Measurements from ENCODE around the gene TP53BP2.
"Not testable (repeated sequence)": the region's sequence is repeated elsewhere in the genome, so short reads cannot be mapped to it uniquely, and the experiment has no call there.

TP53BP2 gene

GRCh38 chr1:223827193-223827663 is 18.5 kb downstream of the TP53BP2 start:
- no peak for FAIRE-seq

DNA sequence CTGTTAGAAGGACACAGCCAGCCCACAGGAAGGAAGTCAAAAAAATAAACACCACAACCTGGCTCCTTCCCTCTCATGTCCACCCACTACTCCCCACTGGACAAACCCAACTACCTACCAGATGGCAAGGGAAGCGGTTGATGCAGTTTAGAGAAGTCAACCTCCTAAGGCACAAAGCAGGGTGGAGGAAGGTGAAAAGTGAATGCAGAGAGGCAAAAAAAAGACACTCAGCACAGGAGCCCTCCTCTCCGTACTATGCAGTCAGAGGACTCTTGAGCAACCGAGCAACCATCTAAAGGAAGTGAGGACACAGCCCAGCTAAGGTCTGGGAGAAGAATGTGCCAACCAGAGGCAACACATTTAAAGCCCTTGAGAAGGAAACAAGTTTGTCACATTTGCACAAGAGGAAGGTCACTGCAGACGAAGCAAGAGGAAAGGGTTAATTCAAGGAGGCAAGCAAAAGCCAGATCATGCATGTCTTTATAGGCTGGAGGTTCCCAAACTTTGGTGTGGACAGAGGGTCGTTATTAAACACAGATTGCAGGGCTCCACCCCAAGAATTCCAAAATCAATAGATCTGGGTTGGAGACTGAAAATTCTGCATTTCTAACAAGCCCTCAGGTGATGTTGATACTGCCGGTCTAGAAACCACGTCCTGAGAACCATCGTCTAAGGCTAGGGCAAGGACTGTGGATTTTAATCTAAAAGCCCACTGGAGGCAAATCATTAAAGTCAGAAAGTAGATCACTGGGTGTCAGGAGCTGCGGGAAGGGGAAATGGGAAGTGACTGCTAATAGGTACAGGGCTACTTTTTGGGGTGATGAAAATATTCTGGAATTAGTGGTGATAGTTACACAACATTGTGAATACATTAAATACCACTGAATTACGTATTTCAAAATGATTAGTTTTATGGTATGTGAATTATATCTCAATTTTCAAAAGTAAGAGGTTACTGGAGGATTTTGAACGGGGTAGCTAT is 19.7 kb downstream of the TP53BP2 start:
- FAIRE-seq = no peak

DNA sequence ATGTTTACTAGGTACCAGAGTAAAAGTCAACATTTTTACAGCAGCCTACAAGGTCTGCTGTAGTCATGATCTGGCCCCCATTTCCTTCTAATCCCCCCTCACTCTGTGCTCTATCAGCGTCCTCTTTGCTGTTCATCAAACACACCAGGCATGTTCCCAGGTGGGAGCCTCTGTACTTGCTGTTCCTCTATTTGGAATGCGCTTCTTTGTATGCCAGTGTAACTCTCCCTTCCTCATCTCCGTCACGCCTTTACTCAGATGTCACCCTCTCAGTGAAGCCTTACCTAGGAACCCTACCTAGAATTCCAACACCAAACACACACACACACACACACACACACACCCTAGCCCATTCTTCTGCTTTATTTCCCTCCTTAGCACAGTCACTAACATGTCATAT is 21.0 kb downstream of the TP53BP2 start:
- FAIRE-seq = no peak

GRCh38 chr1:223824287-223824686 is 21.5 kb downstream of the TP53BP2 start:
- FAIRE-seq = no peak

DNA sequence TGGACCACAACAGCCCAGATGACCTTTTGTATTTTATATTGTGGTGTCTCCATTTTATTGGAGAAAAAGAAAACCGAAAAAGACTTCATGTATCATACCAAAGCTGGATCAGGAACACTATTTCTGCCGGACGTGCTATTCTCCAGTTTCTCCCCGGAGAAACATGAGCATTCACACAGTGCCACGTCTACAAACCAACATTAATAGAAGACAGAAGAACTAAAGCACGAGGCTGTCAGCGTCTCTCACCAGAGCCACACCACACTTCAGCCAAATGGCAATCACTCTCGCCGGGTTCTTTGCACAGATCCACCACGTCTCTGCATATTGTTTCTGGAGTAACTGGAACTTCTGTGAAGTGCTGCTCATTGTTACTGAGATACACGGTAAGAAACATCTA is 24.8 kb downstream of the TP53BP2 start:
- FAIRE-seq = no peak

DNA sequence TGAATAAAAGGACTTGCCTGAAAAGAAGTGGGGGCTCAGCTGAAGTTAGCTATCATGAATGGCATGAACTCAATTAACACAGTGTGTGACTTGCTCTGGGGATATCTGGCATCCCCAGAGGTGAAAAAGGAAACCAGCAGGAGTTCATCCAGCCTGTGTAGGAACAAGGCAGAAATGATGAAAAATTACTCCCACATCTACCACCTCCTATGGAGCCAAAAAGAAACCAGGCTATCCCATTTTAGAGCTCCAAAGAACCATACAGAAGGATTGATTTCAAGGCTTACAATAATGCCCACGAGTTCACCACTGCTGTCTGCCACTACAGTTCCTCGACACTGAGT is 25.3 kb downstream of the TP53BP2 start:
- FAIRE-seq = no peak

DNA sequence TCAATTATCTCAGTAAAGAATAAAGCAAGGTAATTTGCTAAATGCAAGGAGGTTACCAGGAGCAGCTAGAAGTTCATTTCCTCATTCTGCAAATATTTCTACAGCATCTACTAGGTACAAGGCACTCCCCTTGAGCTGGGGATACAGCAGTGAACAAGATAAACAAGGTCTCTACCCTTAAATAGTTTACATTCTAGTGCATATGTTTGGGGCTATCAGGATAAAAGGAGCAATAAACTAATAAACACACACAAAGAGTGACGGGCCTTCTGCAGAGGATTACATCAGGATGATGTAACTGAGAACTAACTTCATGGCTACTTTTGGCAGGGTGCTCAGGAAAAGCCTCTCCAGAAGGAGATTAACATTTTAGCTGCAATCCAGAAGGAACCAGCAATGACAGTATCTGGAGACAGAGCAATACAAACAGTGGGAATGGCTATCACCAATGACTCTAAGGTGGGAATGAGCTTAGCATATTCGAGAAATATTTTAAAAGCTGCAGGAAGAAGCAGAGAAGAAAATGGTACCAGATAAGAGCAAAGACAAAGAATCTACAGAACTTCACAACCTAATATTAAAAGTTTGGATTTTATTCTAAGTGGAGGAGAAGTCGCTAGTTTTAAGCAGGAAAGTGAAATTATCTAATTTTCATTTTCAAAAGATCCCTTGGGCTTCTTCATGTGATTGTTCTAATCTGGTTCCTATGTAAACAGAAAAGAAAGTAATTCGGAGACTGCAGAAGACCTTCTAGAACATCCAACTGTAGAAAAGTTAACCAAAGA is 25.8 kb downstream of the TP53BP2 start:
- FAIRE-seq = no peak

DNA sequence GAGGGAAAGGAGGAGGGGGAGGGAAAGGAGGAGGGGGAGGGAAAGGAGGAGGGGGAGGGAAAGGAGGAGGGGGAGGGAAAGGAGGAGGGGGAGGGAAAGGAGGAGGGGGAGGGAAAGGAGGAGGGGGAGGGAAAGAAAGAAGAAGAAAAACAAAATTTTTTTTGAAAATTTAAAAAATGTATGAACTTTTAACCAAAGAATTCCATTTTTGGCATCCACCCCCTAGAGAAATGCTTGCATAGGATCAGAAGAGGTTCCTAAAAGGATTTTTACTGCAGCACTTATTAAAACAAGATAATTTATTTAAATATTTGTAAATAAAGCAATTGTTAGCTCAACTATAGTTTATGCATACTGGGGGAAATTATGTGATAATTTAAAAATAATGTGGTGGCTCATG is 28.5 kb downstream of the TP53BP2 start:
- not testable (repeated sequence) for FAIRE-seq

DNA sequence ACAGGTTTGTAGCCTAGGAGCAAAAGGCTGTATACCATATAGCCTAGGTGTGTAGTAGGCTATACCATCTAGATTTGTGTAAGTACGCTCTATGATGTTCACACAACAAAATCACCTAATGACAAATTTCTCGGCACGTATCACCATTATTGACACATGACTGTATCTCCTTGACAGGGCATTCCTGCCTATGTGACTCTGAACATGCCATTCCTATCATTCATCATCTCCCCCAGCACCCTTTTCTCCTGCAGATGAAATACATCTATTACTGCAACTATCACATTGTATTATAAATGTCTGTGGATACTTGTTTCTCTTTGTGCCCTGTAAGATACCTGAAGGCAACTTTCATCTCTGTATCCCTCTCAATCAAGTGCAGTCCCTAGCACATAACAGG is 29.9 kb downstream of the TP53BP2 start:
- FAIRE-seq = no peak

DNA sequence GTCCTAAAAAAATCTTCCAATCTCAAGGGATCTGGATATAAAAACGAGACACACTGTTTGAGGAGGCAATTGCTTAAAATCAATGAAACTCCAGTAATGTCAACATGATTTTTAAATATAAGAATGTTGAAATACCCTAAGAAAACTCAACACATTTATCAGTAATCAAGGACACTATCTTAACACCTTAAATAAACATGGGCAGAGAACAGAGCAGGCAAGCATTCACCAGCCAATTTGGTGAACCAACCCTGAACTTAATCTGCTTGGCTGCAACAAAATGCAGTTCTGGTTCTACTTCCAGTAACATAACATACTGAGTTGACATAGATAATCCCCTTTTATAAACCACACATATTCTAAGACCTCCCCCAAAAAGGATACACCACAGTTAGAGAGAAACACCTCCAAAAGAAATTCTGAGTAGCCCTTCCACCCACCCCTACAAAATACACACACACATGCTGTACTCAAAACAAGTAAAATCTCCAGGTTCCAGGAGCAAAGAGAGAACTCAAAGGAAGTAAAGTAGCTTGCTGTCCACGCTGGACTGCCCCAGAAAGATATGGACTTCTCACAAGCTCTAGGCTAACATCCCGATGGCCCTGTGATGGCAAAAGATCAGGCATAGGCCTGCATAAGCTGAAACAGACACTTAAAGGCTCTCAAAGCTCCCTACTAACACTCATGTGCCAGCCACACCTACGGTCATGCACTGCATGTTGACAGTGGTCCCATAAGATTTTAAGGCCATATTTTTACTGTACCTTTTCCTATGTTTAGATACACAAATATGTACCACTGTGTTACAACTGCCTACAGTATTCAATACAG is 30.5 kb downstream of the TP53BP2 start:
- FAIRE-seq = no peak

- FAIRE-seq = no peak
Observed at GRCh38 chr1:223813645-223814044, 32.1 kb downstream of the TP53BP2 start.

- peak; percentile 44 for FAIRE-seq
Observed at GRCh38 chr1:223811634-223812101, 34.1 kb downstream of the TP53BP2 start.

DNA sequence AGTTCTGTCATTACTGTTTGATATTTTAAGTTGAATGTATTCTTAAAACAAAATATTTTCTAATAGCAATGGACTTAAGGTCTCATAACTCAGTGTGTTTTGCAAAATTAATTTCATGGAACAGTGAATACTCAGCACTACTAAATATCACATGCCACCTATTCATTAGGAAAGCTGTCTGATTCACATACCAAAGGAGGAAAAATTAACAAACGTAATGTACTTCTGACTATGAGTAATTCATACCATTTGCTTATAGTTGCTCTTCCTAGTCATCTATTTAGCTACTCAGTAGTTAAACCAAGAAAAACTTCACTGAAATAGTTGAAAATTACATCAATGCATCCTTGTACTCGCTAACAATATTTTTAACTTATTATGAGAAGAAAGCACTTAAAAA is 35.2 kb downstream of the TP53BP2 start:
- no peak for FAIRE-seq

- FAIRE-seq = not testable (repeated sequence)
Observed at GRCh38 chr1:223809905-223810304, 35.8 kb downstream of the TP53BP2 start.

- no peak for FAIRE-seq
Observed at GRCh38 chr1:223803211-223803610, 42.5 kb downstream of the TP53BP2 start.

DNA sequence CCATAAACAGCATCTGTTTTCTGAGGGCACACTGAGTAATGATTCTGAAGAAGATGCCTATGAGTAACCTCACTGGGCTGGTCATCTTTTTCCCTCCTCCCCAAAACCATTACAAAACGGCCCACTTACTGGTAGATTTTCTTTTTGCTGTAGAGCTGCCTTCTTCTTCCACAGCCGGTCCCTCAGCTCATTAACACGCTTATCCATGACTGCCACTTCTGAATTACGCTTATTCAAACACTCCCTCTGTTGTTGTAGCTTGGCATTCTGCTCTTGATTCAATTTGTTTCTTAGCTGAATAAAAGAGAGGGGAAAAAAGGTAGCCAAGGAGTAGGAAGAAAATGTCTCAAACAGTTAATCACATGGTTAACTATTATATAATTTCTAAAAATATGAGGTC is 43.1 kb downstream of the TP53BP2 start:
- no peak for FAIRE-seq

GRCh38 chr1:223802032-223802431 is 43.7 kb downstream of the TP53BP2 start:
- FAIRE-seq = no peak

DNA sequence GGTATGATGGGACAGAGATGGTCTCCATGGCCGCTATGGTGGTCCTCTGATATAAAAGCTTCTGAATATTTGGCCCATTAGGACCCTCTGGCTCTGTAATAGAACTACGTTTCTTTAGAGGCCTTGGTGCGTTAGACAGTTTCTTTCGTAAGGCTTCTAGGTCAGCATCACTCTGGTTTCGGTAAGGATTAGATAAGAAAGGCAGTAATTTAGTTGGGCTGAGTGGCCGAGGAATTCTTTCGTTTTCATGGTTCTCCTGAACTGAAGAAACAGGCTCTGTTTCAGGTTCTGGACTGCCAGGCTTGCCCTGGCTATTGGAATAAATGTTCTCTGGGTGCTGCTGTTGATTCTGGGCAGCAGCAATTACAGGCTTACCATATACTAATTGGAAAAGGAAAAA is 49.5 kb downstream of the TP53BP2 start:
- FAIRE-seq = no peak

GRCh38 chr1:223794136-223794880 is 51.4 kb downstream of the TP53BP2 start:
- FAIRE-seq = peak; percentile 57

GRCh38 chr1:223793716-223794115 is 52.0 kb downstream of the TP53BP2 start:
- no peak for FAIRE-seq

GRCh38 chr1:223792046-223792445 is 53.7 kb downstream of the TP53BP2 start:
- no peak for FAIRE-seq

All from A204.1 (cell line).